ENCODE data around the gene MAS1. TPM values are rescaled to one million over a fixed set of nuclear protein-coding genes. Genes with fewer than 3 reads are reported as not detected.
A peak's percentile ranks its signal among the peaks of the same experiment; 100 is the strongest.

MAS1 gene
- total and polyA plus RNA-seq, 2 experiments from 2014 or later: not detected

GRCh38 chr6:159871241-159871640 is 19.5 kb upstream of the MAS1 start:
- Histone ChIP-seq H4K20me1 (ENCODE audit: insufficient read depth) (no peaks in the 10 kb centered on the region), H3K36me3 (ENCODE audit: low read depth) (no peaks in the 10 kb centered on the region), H3K27me3 (replicated peaks; ENCODE audit: insufficient read depth) (no peaks in the 10 kb centered on the region; the same call in 1 of the 2 replicates), H2AFZ (no peak overlapping the region), H3K4me1 (ENCODE audit: insufficient read depth) (no peaks in the 10 kb centered on the region), H3K4me2 (ENCODE audit: unreplicated experiment) (no peak overlapping the region), H3F3A (ENCODE audit: insufficient read depth) (no peaks in the 10 kb centered on the region), H3K27ac (no peak overlapping the region), H3K9ac (no peak overlapping the region), H3K9me2 (ENCODE audit: insufficient read depth) (no peaks in the 10 kb centered on the region), H3K9me3 (ENCODE audit: low read depth) (no peaks in the 10 kb centered on the region), H3K79me2 (ENCODE audit: insufficient read depth) (no peaks in the 10 kb centered on the region), H3K4me3 (no peak overlapping the region)
- DNase-seq: no peak
- in situ Hi-C loops (cut with MboI): no loop called here
- no peak for TF ChIP-seq EZH2phosphoT487 (IDR thresholded peaks at IDR 0.05; ENCODE audit: insufficient read depth, low read depth)
- TF ChIP-seq EZH2 (IDR thresholded peaks at IDR 0.05; ENCODE audit: insufficient read depth, poor library complexity, severe bottlenecking): no peak
- WGBS, 2 experiments (ENCODE audit: low coverage in 1 of 2, low lambda C conversion rate in 2 of 2, missing lambda C conversion rate in 2 of 2): 88 to 100% methylated on average over 1 of the region's 1 CpG

- H3K9me3 ChIP-seq (ENCODE audit: low read depth): no peaks in the 10 kb centered on the region
- whole genome bisulfite sequencing, 2 experiments (ENCODE audit: low coverage in 1 of 2, low lambda C conversion rate in 2 of 2, missing lambda C conversion rate in 2 of 2): 76% methylated on average over 5 of the region's 5 CpGs
- H3K79me2 ChIP-seq (ENCODE audit: insufficient read depth): no peaks in the 10 kb centered on the region
- H2AFZ ChIP-seq: no peak overlapping the region
- H3K4me3 ChIP-seq: no peak overlapping the region
- H3K9ac ChIP-seq: no peak overlapping the region
- H3K9me2 ChIP-seq (ENCODE audit: insufficient read depth): no peaks in the 10 kb centered on the region
- H3K4me2 ChIP-seq (ENCODE audit: unreplicated experiment): no peak overlapping the region
- H3K36me3 ChIP-seq (ENCODE audit: low read depth): no peaks in the 10 kb centered on the region
- TF ChIP-seq EZH2phosphoT487 (IDR thresholded peaks at IDR 0.05; ENCODE audit: insufficient read depth, low read depth) (no peak), EZH2 (IDR thresholded peaks at IDR 0.05; ENCODE audit: insufficient read depth, poor library complexity, severe bottlenecking) (no peak)
- H3F3A ChIP-seq (ENCODE audit: insufficient read depth): no peaks in the 10 kb centered on the region
- no peaks in the 10 kb centered on the region for H4K20me1 ChIP-seq (ENCODE audit: insufficient read depth)
- no peaks in the 10 kb centered on the region for H3K4me1 ChIP-seq (ENCODE audit: insufficient read depth)
- no peak overlapping the region for H3K27ac ChIP-seq
- in situ Hi-C loops (cut with MboI): no loop called here
- DNase-seq: no peak
- H3K27me3 ChIP-seq (replicated peaks; ENCODE audit: insufficient read depth): no peaks in the 10 kb centered on the region; the same call in 1 of the 2 replicates
These were observed 18.9 kb upstream of the MAS1 start for GRCh38 chr6:159871906-159872305.

GRCh38 chr6:159874435-159874834 is 16.4 kb upstream of the MAS1 start:
- no peaks in the 10 kb centered on the region for H3K4me1 ChIP-seq (ENCODE audit: insufficient read depth)
- H4K20me1 ChIP-seq (ENCODE audit: insufficient read depth): no peaks in the 10 kb centered on the region
- H3K4me3 ChIP-seq: no peak overlapping the region
- no peak overlapping the region for H3K9ac ChIP-seq
- no peak overlapping the region for H3K4me2 ChIP-seq (ENCODE audit: unreplicated experiment)
- DNase-seq: peak; percentile 12
- in situ Hi-C loops (cut with MboI): no loop called here
- no peaks in the 10 kb centered on the region for H3K9me2 ChIP-seq (ENCODE audit: insufficient read depth)
- no peaks in the 10 kb centered on the region for H3K36me3 ChIP-seq (ENCODE audit: low read depth)
- H3K27me3 ChIP-seq (replicated peaks; ENCODE audit: insufficient read depth): no peaks in the 10 kb centered on the region; the same call in 1 of the 2 replicates
- H3K79me2 ChIP-seq (ENCODE audit: insufficient read depth): no peaks in the 10 kb centered on the region
- no peaks in the 10 kb centered on the region for H3K9me3 ChIP-seq (ENCODE audit: low read depth)
- H2AFZ ChIP-seq: no peak overlapping the region
- TF ChIP-seq EZH2phosphoT487 (IDR thresholded peaks at IDR 0.05; ENCODE audit: insufficient read depth, low read depth): no peak
- TF ChIP-seq EZH2 (IDR thresholded peaks at IDR 0.05; ENCODE audit: insufficient read depth, poor library complexity, severe bottlenecking): no peak
- no peak overlapping the region for H3K27ac ChIP-seq
- no peaks in the 10 kb centered on the region for H3F3A ChIP-seq (ENCODE audit: insufficient read depth)
- WGBS, 2 experiments (ENCODE audit: low coverage in 1 of 2, low lambda C conversion rate in 2 of 2, missing lambda C conversion rate in 2 of 2): 0 to 6% methylated on average over 2 of the region's 2 CpGs

GRCh38 chr6:159875194-159875593 is 15.6 kb upstream of the MAS1 start:
- 44 to 53% methylated on average over 4 of the region's 4 CpGs for WGBS, 2 experiments (ENCODE audit: low coverage in 1 of 2, low lambda C conversion rate in 2 of 2, missing lambda C conversion rate in 2 of 2)
- Histone ChIP-seq H2AFZ (no peak overlapping the region), H3K27ac (no peak overlapping the region), H3K4me3 (no peak overlapping the region), H3K4me1 (ENCODE audit: insufficient read depth) (no peaks in the 10 kb centered on the region), H3K36me3 (ENCODE audit: low read depth) (no peaks in the 10 kb centered on the region), H3K9ac (no peak overlapping the region), H3K79me2 (ENCODE audit: insufficient read depth) (no peaks in the 10 kb centered on the region), H3K9me2 (ENCODE audit: insufficient read depth) (no peaks in the 10 kb centered on the region), H3K9me3 (ENCODE audit: low read depth) (no peaks in the 10 kb centered on the region), H3K4me2 (ENCODE audit: unreplicated experiment) (no peak overlapping the region), H3K27me3 (replicated peaks; ENCODE audit: insufficient read depth) (no peaks in the 10 kb centered on the region; the same call in 1 of the 2 replicates), H3F3A (ENCODE audit: insufficient read depth) (no peaks in the 10 kb centered on the region), H4K20me1 (ENCODE audit: insufficient read depth) (no peaks in the 10 kb centered on the region)
- TF ChIP-seq EZH2 (IDR thresholded peaks at IDR 0.05; ENCODE audit: insufficient read depth, poor library complexity, severe bottlenecking): no peak
- TF ChIP-seq EZH2phosphoT487 (IDR thresholded peaks at IDR 0.05; ENCODE audit: insufficient read depth, low read depth): no peak
- no peak for DNase-seq
- in situ Hi-C loops (cut with MboI): no loop called here

GRCh38 chr6:159876242-159876641 is 14.5 kb upstream of the MAS1 start:
- Histone ChIP-seq H3K4me3 (no peak overlapping the region), H3K4me2 (ENCODE audit: unreplicated experiment) (no peak overlapping the region), H3K9ac (no peak overlapping the region), H3K4me1 (ENCODE audit: insufficient read depth) (no peaks in the 10 kb centered on the region), H3F3A (ENCODE audit: insufficient read depth) (no peaks in the 10 kb centered on the region), H3K27ac (no peak overlapping the region), H3K79me2 (ENCODE audit: insufficient read depth) (no peaks in the 10 kb centered on the region), H2AFZ (no peak overlapping the region), H3K36me3 (ENCODE audit: low read depth) (no peaks in the 10 kb centered on the region), H3K9me3 (ENCODE audit: low read depth) (no peaks in the 10 kb centered on the region), H3K27me3 (replicated peaks; ENCODE audit: insufficient read depth) (no peaks in the 10 kb centered on the region; the same call in 1 of the 2 replicates), H3K9me2 (ENCODE audit: insufficient read depth) (no peaks in the 10 kb centered on the region), H4K20me1 (ENCODE audit: insufficient read depth) (no peaks in the 10 kb centered on the region)
- 16 to 27% methylated on average over 3 of the region's 3 CpGs for WGBS, 2 experiments (ENCODE audit: low coverage in 1 of 2, low lambda C conversion rate in 2 of 2, missing lambda C conversion rate in 2 of 2)
- DNase-seq: no peak
- in situ Hi-C loops (cut with MboI): no loop called here
- TF ChIP-seq EZH2phosphoT487 (IDR thresholded peaks at IDR 0.05; ENCODE audit: insufficient read depth, low read depth): no peak
- no peak for TF ChIP-seq EZH2 (IDR thresholded peaks at IDR 0.05; ENCODE audit: insufficient read depth, poor library complexity, severe bottlenecking)

All from GM23248 (cell line).